GM18909 (cell line): ENCODE results near the gene USP17L22.
"Not testable (repeated sequence)": the region's sequence is repeated elsewhere in the genome, so short reads cannot be mapped to it uniquely, and the experiment has no call there.

Source experiments
- ATAC-seq: cut with Tn5 transposase; IDR thresholded peaks from one replicate; pipeline ENCODE4 v1.9.1; 2021; ENCODE audit warnings: mild to moderate bottlenecking; ENCODE audit not compliant: unreplicated experiment, poor library complexity

USP17L22 gene

GRCh38 chr4:9267319-9267718 lies at the start of gene USP17L22:
USP17L22 (plus strand) TSS chr4:9267619; CDS start chr4:9267619, 0 bp downstream.
- not testable (repeated sequence) for ATAC-seq

- ATAC-seq, result not testable (repeated sequence)
Measured at GRCh38 chr4:9219852-9220251, 47.6 kb upstream of the USP17L22 start, which contains the start of gene USP17L12. USP17L12 (plus strand) TSS chr4:9220152; CDS start chr4:9220152, 0 bp downstream.

GRCh38 chr4:9224596-9224995 lies 42.8 kb upstream of the USP17L22 start, which contains the start of gene USP17L13:
USP17L13 (plus strand) TSS chr4:9224896; CDS start chr4:9224896, 0 bp downstream.
- not testable (repeated sequence) for ATAC-seq

- ATAC-seq, result not testable (repeated sequence)
Measured at GRCh38 chr4:9230249-9230648, 37.2 kb upstream of the USP17L22 start.

GRCh38 chr4:9234085-9234484 lies 33.3 kb upstream of the USP17L22 start, which contains the start of gene USP17L15:
USP17L15 (plus strand) TSS chr4:9234385; CDS start chr4:9234385, 0 bp downstream.
- not testable (repeated sequence) for ATAC-seq

GRCh38 chr4:9238461-9238860 lies 29.0 kb upstream of the USP17L22 start:
- ATAC-seq, result not testable (repeated sequence)

- not testable (repeated sequence) for ATAC-seq
Measured at GRCh38 chr4:9243579-9243978, 23.8 kb upstream of the USP17L22 start, which contains the start of gene USP17L17. USP17L17 (plus strand) TSS chr4:9243879; CDS start chr4:9243879, 0 bp downstream.

GRCh38 chr4:9247953-9248680 lies 19.3 kb upstream of the USP17L22 start, which contains the start of gene USP17L18:
USP17L18 (plus strand) TSS chr4:9248630; CDS start chr4:9248630, 0 bp downstream.
- not testable (repeated sequence) for ATAC-seq

GRCh38 chr4:9253078-9253477 lies 14.3 kb upstream of the USP17L22 start, which contains the start of gene USP17L19:
USP17L19 (plus strand) TSS chr4:9253378; CDS start chr4:9253378, 0 bp downstream.
- not testable (repeated sequence) for ATAC-seq

GRCh38 chr4:9257824-9258223 lies 9.6 kb upstream of the USP17L22 start, which contains the start of gene USP17L20:
USP17L20 (plus strand) TSS chr4:9258124; CDS start chr4:9258124, 0 bp downstream.
- ATAC-seq, result not testable (repeated sequence)

- not testable (repeated sequence) for ATAC-seq
Measured at GRCh38 chr4:9262572-9262971, 4.8 kb upstream of the USP17L22 start, which contains the start of gene USP17L21. USP17L21 (plus strand) TSS chr4:9262872; CDS start chr4:9262872, 0 bp downstream.

GRCh38 chr4:9271719-9272118 lies 4.3 kb downstream of the USP17L22 start:
- ATAC-seq, result not testable (repeated sequence)
